ENCODE measurements around the gene VEGFA.
A peak's percentile ranks its signal among the peaks of the same experiment; 100 is the strongest.

VEGFA gene

DNA sequence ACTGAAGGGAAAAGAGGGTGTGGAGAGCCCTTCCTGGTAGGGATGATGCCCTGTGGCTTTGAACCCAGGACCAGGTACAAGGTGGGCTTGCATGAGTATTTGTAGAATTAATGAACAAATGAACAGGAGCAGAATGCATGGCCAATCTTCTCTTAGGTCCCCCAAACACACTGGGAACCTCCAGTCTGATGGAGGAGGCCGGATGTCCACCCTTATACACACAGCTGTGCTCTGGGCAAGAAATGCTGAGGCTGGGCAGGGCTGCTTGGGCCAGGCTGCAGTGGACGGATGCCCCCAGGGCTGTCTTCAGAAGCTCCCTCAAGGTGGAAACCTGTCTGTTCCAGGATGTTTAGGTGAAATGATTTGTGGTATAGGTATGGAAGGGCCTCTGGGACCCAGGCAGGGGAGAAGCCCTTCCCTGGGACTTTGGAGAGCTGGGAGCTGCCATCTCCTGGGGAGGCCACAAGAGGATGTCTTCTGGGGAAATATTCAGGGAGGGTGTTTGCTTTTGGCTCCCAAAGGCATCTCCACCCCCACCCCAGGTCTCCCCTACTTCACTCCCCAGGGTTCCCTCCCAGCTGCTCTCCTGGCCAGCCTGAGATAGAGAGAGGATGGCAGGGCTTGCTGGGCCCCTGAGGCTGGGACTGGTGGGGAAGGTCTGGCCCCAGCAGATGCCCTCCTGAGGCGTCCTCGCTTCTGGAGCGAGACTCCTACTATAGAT lies 23.3 kb downstream of the VEGFA start:
- Mint-ChIP-seq H3K4me3 (no peak overlapping the region), H3K27ac (ENCODE audit: low read depth) (no peak overlapping the region), H3K9me3 (no peaks in the 10 kb centered on the region), H3K36me3 (ENCODE audit: insufficient read depth) (peaks cover 1% of the 10 kb centered on the region), H3K4me1 (no peaks in the 10 kb centered on the region), H3K27me3 (peaks cover 9% of the 10 kb centered on the region)
- ATAC-seq (replicated peaks; ENCODE audit: extremely low read depth, poor library complexity, severe bottlenecking) (no peak), DNase-seq (ENCODE audit: low spot score in 2 of 2) (no peak)

DNA sequence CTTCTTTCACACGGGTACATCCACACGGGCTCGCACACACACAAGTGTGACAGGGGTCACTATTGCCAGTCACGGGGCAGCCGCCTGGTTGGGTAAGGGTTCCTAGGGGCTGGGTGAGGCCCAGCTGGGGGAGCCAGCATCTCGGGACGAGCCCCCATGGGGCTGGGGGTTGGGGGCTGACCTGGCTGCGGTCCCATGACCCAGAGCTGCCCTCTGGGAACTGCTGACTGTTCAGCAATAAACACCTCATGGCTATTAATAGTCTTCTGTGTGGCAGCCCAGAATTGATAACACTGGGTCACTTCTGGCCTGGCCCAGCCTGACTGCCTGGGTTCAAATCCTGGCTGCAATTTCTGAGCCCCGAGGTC lies 23.8 kb downstream of the VEGFA start:
- Mint-ChIP-seq H3K9me3 (no peaks in the 10 kb centered on the region), H3K27me3 (peaks cover 9% of the 10 kb centered on the region), H3K27ac (ENCODE audit: low read depth) (no peak overlapping the region), H3K4me1 (no peaks in the 10 kb centered on the region), H3K4me3 (no peak overlapping the region), H3K36me3 (ENCODE audit: insufficient read depth) (peaks cover 1% of the 10 kb centered on the region)
- DNase-seq (ENCODE audit: low spot score in 2 of 2) (no peak), ATAC-seq (replicated peaks; ENCODE audit: extremely low read depth, poor library complexity, severe bottlenecking) (no peak)

- DNase-seq (ENCODE audit: low spot score in 2 of 2) (no peak), ATAC-seq (replicated peaks; ENCODE audit: extremely low read depth, poor library complexity, severe bottlenecking) (no peak)
- Mint-ChIP-seq H3K4me3 (no peak overlapping the region), H3K9me3 (no peaks in the 10 kb centered on the region), H3K36me3 (ENCODE audit: insufficient read depth) (peaks cover 1% of the 10 kb centered on the region), H3K27me3 (peaks cover 9% of the 10 kb centered on the region), H3K4me1 (no peaks in the 10 kb centered on the region), H3K27ac (ENCODE audit: low read depth) (no peak overlapping the region)
These were observed 25.4 kb downstream of the VEGFA start for GRCh38 chr6:43795421-43795820.

DNA sequence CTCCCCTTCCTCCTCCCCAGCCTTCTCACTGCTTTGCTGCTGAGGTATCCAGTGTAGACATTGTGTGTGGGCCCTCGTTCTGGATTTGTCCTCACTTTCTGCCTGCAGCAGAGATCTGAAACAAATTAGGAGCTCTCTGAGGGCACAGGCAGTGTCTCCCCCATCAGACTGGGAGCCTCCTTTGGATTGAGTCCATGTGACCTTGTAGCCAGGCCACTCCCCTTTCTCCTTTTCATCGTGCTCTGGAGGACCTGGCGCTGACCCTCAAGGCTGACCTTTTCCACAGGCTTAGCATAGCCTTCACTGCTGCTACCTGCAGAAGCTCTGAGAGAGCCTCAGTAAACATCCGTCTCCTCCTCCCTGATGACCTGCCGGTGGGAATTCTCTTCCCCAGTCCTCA lies 26.2 kb downstream of the VEGFA start:
- DNase-seq (ENCODE audit: low spot score in 2 of 2): no peak
- no peak for ATAC-seq (replicated peaks; ENCODE audit: extremely low read depth, poor library complexity, severe bottlenecking)
- no peaks in the 10 kb centered on the region for H3K4me1 Mint-ChIP-seq
- no peak overlapping the region for H3K4me3 Mint-ChIP-seq
- peaks cover 9% of the 10 kb centered on the region for H3K27me3 Mint-ChIP-seq
- no peaks in the 10 kb centered on the region for H3K9me3 Mint-ChIP-seq
- H3K36me3 Mint-ChIP-seq (ENCODE audit: insufficient read depth): peaks cover 1% of the 10 kb centered on the region
- no peak overlapping the region for H3K27ac Mint-ChIP-seq (ENCODE audit: low read depth)

DNA sequence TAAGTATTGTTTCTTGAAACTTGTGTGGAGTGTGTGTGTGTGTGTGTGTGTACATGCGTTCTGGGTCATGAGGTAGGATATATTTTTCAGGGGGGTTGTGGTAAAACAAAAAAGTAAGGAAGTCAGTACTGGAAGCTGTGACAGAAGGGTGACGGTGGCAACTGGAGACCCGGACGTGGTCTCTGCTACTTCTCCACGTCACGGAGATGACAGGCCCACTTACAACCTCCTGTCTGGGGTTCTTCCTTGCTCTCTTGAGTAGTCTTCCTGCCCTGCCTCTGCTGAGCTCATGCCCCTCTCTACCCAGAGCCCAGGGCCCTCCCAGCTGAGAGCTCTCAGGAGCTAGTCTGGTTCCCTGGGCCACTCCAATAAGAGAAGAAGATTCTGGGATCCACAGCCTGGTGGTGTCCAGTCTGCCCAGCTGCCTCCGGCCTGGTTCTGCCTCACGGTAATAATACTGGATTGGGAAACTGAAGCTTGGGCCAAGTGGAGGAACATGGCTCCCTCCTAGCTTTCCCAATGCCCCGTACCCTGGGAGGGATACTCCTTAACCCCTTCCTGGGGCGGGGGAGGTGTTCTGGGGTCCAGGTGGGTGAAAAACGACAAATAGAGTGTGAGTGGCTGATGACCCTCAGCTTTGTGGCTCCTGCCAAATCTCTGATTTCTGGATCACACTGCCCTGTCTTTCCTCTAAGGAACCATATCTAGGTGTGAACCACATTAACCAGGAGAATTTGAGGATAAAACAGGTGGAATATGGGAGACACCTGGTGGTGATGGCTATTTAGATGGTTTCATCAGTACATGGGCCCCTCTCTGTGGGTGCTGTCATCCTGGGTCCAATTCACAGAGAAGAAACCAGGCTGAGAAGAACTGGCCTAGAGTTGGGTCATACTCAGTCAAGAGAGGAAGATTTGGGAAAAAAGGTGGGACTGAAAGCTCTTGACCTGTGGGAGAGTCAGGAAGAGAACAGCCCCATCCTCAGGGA lies 27.2 kb downstream of the VEGFA start:
- ATAC-seq (replicated peaks; ENCODE audit: extremely low read depth, poor library complexity, severe bottlenecking): no peak
- DNase-seq (ENCODE audit: low spot score in 2 of 2): no peak
- Mint-ChIP-seq H3K27ac (ENCODE audit: low read depth) (no peak overlapping the region), H3K4me1 (no peaks in the 10 kb centered on the region), H3K9me3 (no peaks in the 10 kb centered on the region), H3K4me3 (no peak overlapping the region), H3K27me3 (peaks cover 9% of the 10 kb centered on the region), H3K36me3 (ENCODE audit: insufficient read depth) (peaks cover 1% of the 10 kb centered on the region)

GRCh38 chr6:43797919-43798318 lies 27.9 kb downstream of the VEGFA start:
- DNase-seq (ENCODE audit: low spot score in 2 of 2) (no peak), ATAC-seq (replicated peaks; ENCODE audit: extremely low read depth, poor library complexity, severe bottlenecking) (no peak)
- no peak overlapping the region for H3K27ac Mint-ChIP-seq (ENCODE audit: low read depth)
- peaks cover 1% of the 10 kb centered on the region for H3K36me3 Mint-ChIP-seq (ENCODE audit: insufficient read depth)
- H3K9me3 Mint-ChIP-seq: no peaks in the 10 kb centered on the region
- H3K4me1 Mint-ChIP-seq: no peaks in the 10 kb centered on the region
- peaks cover 9% of the 10 kb centered on the region for H3K27me3 Mint-ChIP-seq
- H3K4me3 Mint-ChIP-seq: no peak overlapping the region

GRCh38 chr6:43798688-43799444 lies 28.9 kb downstream of the VEGFA start:
- DNase-seq (ENCODE audit: low spot score in 2 of 2) (no peak), ATAC-seq (replicated peaks; ENCODE audit: extremely low read depth, poor library complexity, severe bottlenecking) (no peak)
- no peak overlapping the region for H3K4me3 Mint-ChIP-seq
- peak overlapping the region; percentile 27 for H3K27ac Mint-ChIP-seq (ENCODE audit: low read depth)
- no peaks in the 10 kb centered on the region for H3K4me1 Mint-ChIP-seq
- peaks cover 9% of the 10 kb centered on the region for H3K27me3 Mint-ChIP-seq
- H3K9me3 Mint-ChIP-seq: no peaks in the 10 kb centered on the region
- peaks cover 1% of the 10 kb centered on the region for H3K36me3 Mint-ChIP-seq (ENCODE audit: insufficient read depth)

DNA sequence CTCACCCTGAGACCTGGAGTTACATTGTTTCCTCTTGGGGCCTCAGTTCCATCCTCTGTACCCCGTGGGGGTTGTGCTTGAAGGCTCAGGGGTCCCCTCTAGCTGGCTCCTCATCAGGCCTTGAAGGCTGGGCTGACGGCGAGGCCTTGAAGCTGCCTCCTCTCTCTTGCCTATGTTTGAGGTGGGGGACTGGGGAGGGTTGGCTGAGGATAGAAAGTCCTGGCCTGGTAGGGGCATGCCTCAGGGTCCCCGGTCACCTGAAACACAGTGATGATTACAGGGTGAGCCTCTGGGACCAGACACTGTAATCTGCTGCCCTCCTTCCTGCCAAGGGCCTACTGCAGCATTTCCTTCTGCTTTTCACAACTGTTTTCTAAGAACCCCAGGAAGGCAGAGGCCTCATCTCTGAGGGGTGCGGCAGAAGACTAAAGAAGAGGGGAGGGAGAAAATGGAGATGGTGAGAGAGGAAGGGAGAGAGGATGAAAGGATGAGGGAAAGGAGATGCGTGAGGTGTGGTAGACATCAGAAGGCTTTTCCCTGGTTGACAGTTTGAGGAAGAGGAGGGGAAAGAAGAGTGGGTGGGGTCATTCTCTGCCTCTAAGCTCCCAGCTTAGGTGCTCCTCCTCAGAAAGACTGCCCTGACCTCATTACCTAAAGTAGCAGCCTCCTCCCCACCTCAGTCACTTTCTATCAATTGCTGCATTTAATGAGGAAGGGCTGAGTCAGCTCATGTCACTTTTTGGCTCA lies 29.7 kb downstream of the VEGFA start:
- DNase-seq (ENCODE audit: low spot score in 2 of 2) (no peak), ATAC-seq (replicated peaks; ENCODE audit: extremely low read depth, poor library complexity, severe bottlenecking) (no peak)
- Mint-ChIP-seq H3K4me3 (no peak overlapping the region), H3K4me1 (no peaks in the 10 kb centered on the region), H3K27me3 (peaks cover 9% of the 10 kb centered on the region), H3K9me3 (no peaks in the 10 kb centered on the region), H3K27ac (ENCODE audit: low read depth) (no peak overlapping the region), H3K36me3 (ENCODE audit: insufficient read depth) (peaks cover 1% of the 10 kb centered on the region)

DNA sequence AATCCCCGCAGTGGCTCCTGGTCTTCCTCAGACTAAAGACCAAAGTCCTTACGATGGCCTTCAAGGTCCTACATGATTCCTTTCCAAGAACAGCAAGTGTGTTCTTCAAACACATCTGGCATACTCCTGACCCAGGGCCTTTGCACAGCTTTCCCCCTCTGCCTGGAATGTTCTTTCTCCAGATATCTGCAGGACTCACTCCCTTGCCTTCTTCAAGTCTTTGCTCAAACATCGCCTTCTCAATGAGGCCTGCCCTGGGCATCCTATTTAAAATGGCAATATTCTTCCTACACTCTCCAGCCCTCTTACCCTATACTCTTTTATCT lies 30.2 kb downstream of the VEGFA start:
- ATAC-seq (replicated peaks; ENCODE audit: extremely low read depth, poor library complexity, severe bottlenecking) (no peak), DNase-seq (ENCODE audit: low spot score in 2 of 2) (no peak)
- Mint-ChIP-seq H3K4me3 (no peak overlapping the region), H3K27me3 (peaks cover 9% of the 10 kb centered on the region), H3K4me1 (no peaks in the 10 kb centered on the region), H3K9me3 (no peaks in the 10 kb centered on the region), H3K36me3 (ENCODE audit: insufficient read depth) (peaks cover 1% of the 10 kb centered on the region), H3K27ac (ENCODE audit: low read depth) (no peak overlapping the region)

DNA sequence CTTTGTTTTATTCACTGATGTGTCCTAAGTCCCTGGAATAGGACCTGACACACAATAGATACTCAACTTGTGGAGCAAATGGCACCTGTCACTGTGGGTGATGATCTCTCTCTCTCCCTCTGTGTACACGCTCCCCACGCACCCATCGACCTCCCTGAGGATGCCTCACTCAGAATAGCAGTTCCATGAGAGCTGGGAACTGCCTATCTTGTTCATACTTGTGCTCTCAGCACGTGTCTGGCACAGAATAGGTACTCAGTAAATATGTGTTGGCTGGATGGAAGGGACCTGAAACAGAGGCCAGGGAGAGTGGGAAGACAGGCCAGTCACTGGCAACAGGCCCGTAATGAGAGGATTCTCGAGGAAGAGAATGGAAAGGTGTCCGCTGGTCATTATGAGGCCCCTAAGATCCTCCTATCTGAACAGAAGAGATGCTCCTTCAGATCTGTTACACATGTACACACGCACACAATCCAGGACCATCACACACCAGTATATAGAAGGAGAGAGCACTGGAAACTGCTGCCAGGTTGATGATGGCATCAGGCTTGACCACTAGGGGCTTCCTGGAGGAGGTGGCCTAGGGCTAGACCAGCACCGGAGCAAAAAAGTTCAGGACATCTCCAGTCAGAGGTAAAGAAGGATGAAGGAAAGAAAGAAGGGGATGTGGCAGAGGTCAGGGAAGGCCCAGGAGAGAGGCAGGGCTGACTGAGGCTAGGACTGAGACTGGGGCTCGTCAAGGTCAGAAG lies 30.9 kb downstream of the VEGFA start:
- H3K9me3 Mint-ChIP-seq: no peaks in the 10 kb centered on the region
- no peak for ATAC-seq (replicated peaks; ENCODE audit: extremely low read depth, poor library complexity, severe bottlenecking)
- H3K36me3 Mint-ChIP-seq (ENCODE audit: insufficient read depth): peaks cover 1% of the 10 kb centered on the region
- H3K4me1 Mint-ChIP-seq: no peaks in the 10 kb centered on the region
- no peak overlapping the region for H3K4me3 Mint-ChIP-seq
- peaks cover 9% of the 10 kb centered on the region for H3K27me3 Mint-ChIP-seq
- no peak overlapping the region for H3K27ac Mint-ChIP-seq (ENCODE audit: low read depth)
- no peak for DNase-seq (ENCODE audit: low spot score in 2 of 2)

GRCh38 chr6:43801495-43802181 lies 31.6 kb downstream of the VEGFA start:
- peaks cover 1% of the 10 kb centered on the region for H3K36me3 Mint-ChIP-seq (ENCODE audit: insufficient read depth)
- no peak overlapping the region for H3K4me3 Mint-ChIP-seq
- no peak for DNase-seq (ENCODE audit: low spot score in 2 of 2)
- peaks cover 2% of the 10 kb centered on the region for H3K27me3 Mint-ChIP-seq
- H3K27ac Mint-ChIP-seq (ENCODE audit: low read depth): no peak overlapping the region
- no peaks in the 10 kb centered on the region for H3K9me3 Mint-ChIP-seq
- H3K4me1 Mint-ChIP-seq: no peaks in the 10 kb centered on the region
- ATAC-seq (replicated peaks; ENCODE audit: extremely low read depth, poor library complexity, severe bottlenecking): no peak

Data from central memory CD8-positive, alpha-beta T cell (primary cell).